HCT116 (cell line): ENCODE results near the gene CNN3.

Experiments
- CTCF ChIP-seq, 3 experiments: fragments of 200-600 bp in 1 of 3; sonication (generic) in 1 of 3; IDR thresholded peaks in 2 of 3; conservative IDR thresholded peaks in 1 of 3; 2 replicates each; pipeline ENCODE4 v1.5.1; 2012 to 2017; ENCODE audit warnings: low read depth in 2 of 3, low read length in 2 of 3, antibody characterized with exemption in 1 of 3, borderline replicate concordance in 1 of 3, control low read depth in 1 of 3, mild to moderate bottlenecking in 1 of 3, mixed read lengths in 1 of 3, mixed run types in 1 of 3, moderate library complexity in 1 of 3; ENCODE audit not compliant: insufficient read depth in 1 of 3
- POLR2A ChIP-seq: IDR thresholded peaks from 2 replicates; pipeline ENCODE4 v1.7.0; 2011; ENCODE audit warnings: borderline replicate concordance; ENCODE audit not compliant: insufficient read depth, insufficient read length; ENCODE audit errors: extremely low read depth
- RAD21 ChIP-seq: IDR thresholded peaks from 2 replicates; pipeline ENCODE4 v1.6.1; 2012; ENCODE audit warnings: low read depth, mild to moderate bottlenecking

GRCh38 chr1:94919241-94920030 is 7.5 kb downstream of the CNN3 start:
- TF ChIP-seq CTCF (IDR thresholded peaks at IDR 0.05 in 2 of 3, conservative IDR thresholded peaks at IDR 0.05 in 1 of 3; ENCODE audit: borderline replicate concordance in 1 of 3, insufficient read depth in 1 of 3, low read depth in 2 of 3, low read length in 2 of 3) (no peak), POLR2A (no peak), RAD21 (no peak)
